Esophagus muscularis mucosa (tissue), 4 donors: ENCODE results near the gene ENOX1. TPM values are rescaled to one million over a fixed set of nuclear protein-coding genes. Genes with fewer than 3 reads are reported as not detected.

Experiments
- DNase-seq: peaks from one replicate; pipeline ENCODE4 v3.0.0-alpha.2; 2017; ENCODE audit errors: extremely low spot score
- H3K27ac ChIP-seq, 4 donors: fragments of 200-600 bp; sonication (generic); replicated peaks in 1 of 4; 1 replicate in 3 of 4; 2 replicates in 1 of 4; pipeline ENCODE4 v1.5.1; 2016 to 2019; ENCODE audit warnings: mild to moderate bottlenecking in 1 of 4
- H3K27me3 ChIP-seq, 4 donors: fragments of 200-600 bp; sonication (generic); one replicate each; pipeline versions ENCODE4 v1.5.1 to v1.6.0; 2016 to 2019
- H3K36me3 ChIP-seq, 4 donors: fragments of 200-600 bp; sonication (generic); one replicate each; pipeline ENCODE4 v1.5.1; 2016 to 2019
- H3K4me1 ChIP-seq, 4 donors: fragments of 200-600 bp; sonication (generic); one replicate each; pipeline ENCODE4 v1.5.1; 2016 to 2019
- H3K4me3 ChIP-seq, 4 donors: fragments of 200-600 bp; sonication (generic); 1 replicate in 2 of 4; 2 replicates in 2 of 4; pipeline ENCODE4 v1.5.1; 2016 to 2019; ENCODE audit warnings: mild to moderate bottlenecking in 4 of 4, moderate library complexity in 1 of 4
- H3K9me3 ChIP-seq, 4 donors: fragments of 200-600 bp; sonication (generic); 1 replicate in 3 of 4; 2 replicates in 1 of 4; pipeline ENCODE4 v1.5.1; 2016 to 2019
- CTCF ChIP-seq, 3 experiments: fragments of 200-600 bp in 2 of 3; fragments of 450-650 bp in 1 of 3; sonication (generic) in 2 of 3; IDR thresholded peaks; one replicate each; pipeline ENCODE4 v1.5.1; 2017 to 2019; ENCODE audit warnings: antibody characterized with exemption in 3 of 3, mild to moderate bottlenecking in 2 of 3, moderate library complexity in 1 of 3
- EP300 ChIP-seq: sonication (generic); formaldehyde crosslinking; IDR thresholded peaks from one replicate; pipeline ENCODE4 v1.6.1; 2017; ENCODE audit warnings: antibody characterized with exemption
- POLR2A ChIP-seq: fragments of 450-650 bp; IDR thresholded peaks from one replicate; pipeline ENCODE4 v1.6.1; 2017; ENCODE audit warnings: antibody characterized with exemption, moderate library complexity, mild to moderate bottlenecking, low read depth
- POLR2AphosphoS5 ChIP-seq, 2 donors: sonication (generic); formaldehyde crosslinking; IDR thresholded peaks; one replicate each; pipeline ENCODE4 v1.6.1; 2017; ENCODE audit warnings: antibody characterized with exemption in 2 of 2
- WGBS: methylation state at CpG from one replicate; pipeline ENCODE4 v1.1.5; 2018; 5-methylcytosine and 5-hydroxymethylcytosine counted together
- intact Hi-C: fragments of 100-400 bp; cut with DNase I; formaldehyde crosslinking; loops from one replicate; pipeline ENCODE4 v1.15.1; 2023
- total RNA-seq, 4 donors: library from RNA; depleted of rRNA; stranded (reverse); fragments of >200 nt; gene quantifications; one replicate each; pipeline versions ENCODE4 v1.1.0 to v1.2.1, GENCODE V29; 2016

Gene ENOX1
- total RNA-seq, 4 donors from 2014 or later, result 9.3 to 14.1 (median 12.4) TPM

- TF ChIP-seq POLR2A (no peak), EP300 (no peak), CTCF (IDR thresholded peaks at IDR 0.05) (no peak), POLR2AphosphoS5 (IDR thresholded peaks at IDR 0.05) (no peak)
- Histone ChIP-seq H3K4me3 (no peak overlapping the region), H3K27me3 (no peaks in the 10 kb centered on the region), H3K9me3 (no peaks in the 10 kb centered on the region), H3K27ac (no peak overlapping the region), H3K4me1 (peaks cover 0 to 8% (median 0%) of the 10 kb centered on the region in 4 donors), H3K36me3 (no peaks in the 10 kb centered on the region)
- intact Hi-C loops, result no loop called here
- WGBS, result 39% methylated on average over 2 of the region's 2 CpGs
- no peak for DNase-seq
Observed at GRCh38 chr13:43720780-43721397, 65.9 kb downstream of the ENOX1 start.

- no peaks in the 10 kb centered on the region for H3K36me3 ChIP-seq
- H3K27ac ChIP-seq, result peak overlapping the region in 3 of 4 donors; percentile 11 to 64 (median 37)
- H3K27me3 ChIP-seq, result no peaks in the 10 kb centered on the region
- H3K4me1 ChIP-seq, result peaks cover 12 to 40% (median 31%) of the 10 kb centered on the region in 4 donors
- no peak overlapping the region for H3K4me3 ChIP-seq
- no peak for TF ChIP-seq CTCF (IDR thresholded peaks at IDR 0.05)
- TF ChIP-seq POLR2AphosphoS5 (IDR thresholded peaks at IDR 0.05), result peak in 1 of 2 donors; percentile 39
- intact Hi-C loops, result no loop called here
- no peaks in the 10 kb centered on the region for H3K9me3 ChIP-seq
- no peak for DNase-seq
- 33% methylated on average over 2 of the region's 2 CpGs for WGBS
Observed at GRCh38 chr13:43698758-43699157, 88.0 kb downstream of the ENOX1 start.

GRCh38 chr13:43698009-43698408, 88.8 kb downstream of the ENOX1 start:
- Histone ChIP-seq H3K4me1 (peaks cover 11 to 33% (median 29%) of the 10 kb centered on the region in 4 donors), H3K27ac (no peak overlapping the region), H3K36me3 (no peaks in the 10 kb centered on the region), H3K27me3 (no peaks in the 10 kb centered on the region), H3K4me3 (no peak overlapping the region), H3K9me3 (no peaks in the 10 kb centered on the region)
- DNase-seq, result no peak
- TF ChIP-seq POLR2A, result no peak
- TF ChIP-seq CTCF (IDR thresholded peaks at IDR 0.05), result no peak
- TF ChIP-seq POLR2AphosphoS5 (IDR thresholded peaks at IDR 0.05), result no peak
- no peak for TF ChIP-seq EP300
- WGBS, result 72% methylated on average over 2 of the region's 2 CpGs
- intact Hi-C loops, result no loop called here

GRCh38 chr13:43697323-43697722, 89.4 kb downstream of the ENOX1 start:
- WGBS, result 96% methylated on average over 2 of the region's 2 CpGs
- intact Hi-C loops, result no loop called here
- Histone ChIP-seq H3K4me3 (no peak overlapping the region), H3K4me1 (peaks cover 11 to 31% (median 29%) of the 10 kb centered on the region in 4 donors), H3K27ac (no peak overlapping the region), H3K27me3 (no peaks in the 10 kb centered on the region), H3K9me3 (no peaks in the 10 kb centered on the region), H3K36me3 (no peaks in the 10 kb centered on the region)
- TF ChIP-seq EP300 (no peak), CTCF (IDR thresholded peaks at IDR 0.05) (no peak), POLR2A (no peak), POLR2AphosphoS5 (IDR thresholded peaks at IDR 0.05) (no peak)
- no peak for DNase-seq

GRCh38 chr13:43694146-43694664, 92.6 kb downstream of the ENOX1 start:
- no peak overlapping the region for H3K27ac ChIP-seq
- H3K36me3 ChIP-seq, result no peaks in the 10 kb centered on the region
- TF ChIP-seq CTCF (IDR thresholded peaks at IDR 0.05), result no peak
- no peak for TF ChIP-seq POLR2AphosphoS5 (IDR thresholded peaks at IDR 0.05)
- no peak for TF ChIP-seq POLR2A
- TF ChIP-seq EP300, result no peak
- H3K9me3 ChIP-seq, result no peaks in the 10 kb centered on the region
- DNase-seq, result no peak
- WGBS, result 93% methylated on average over 1 of the region's 1 CpG
- peaks cover 11 to 36% (median 25%) of the 10 kb centered on the region in 4 donors for H3K4me1 ChIP-seq
- H3K4me3 ChIP-seq, result no peak overlapping the region
- no peaks in the 10 kb centered on the region for H3K27me3 ChIP-seq
- intact Hi-C loops, result no loop called here
